Nephron progenitor cell (in vitro differentiated cells): Measurements from ENCODE around the gene ADNP2.

Experiments used
- DNase-seq: peaks from one replicate; pipeline ENCODE4 v3.0.0; 2021
- H3K27ac Mint-ChIP-seq: 2 replicates; pipeline ENCODE4 v1.8.0; 2021; ENCODE audit warnings: mild to moderate bottlenecking, moderate library complexity, mixed read lengths
- H3K27me3 Mint-ChIP-seq: 2 replicates; pipeline ENCODE4 v1.8.0; 2021; ENCODE audit warnings: mild to moderate bottlenecking, low read depth, mixed read lengths; ENCODE audit not compliant: poor library complexity
- H3K36me3 Mint-ChIP-seq: 2 replicates; pipeline ENCODE4 v1.8.0; 2021; ENCODE audit warnings: low read depth, mixed read lengths
- H3K4me1 Mint-ChIP-seq: 2 replicates; pipeline ENCODE4 v1.8.0; 2021; ENCODE audit warnings: mixed read lengths
- H3K4me3 Mint-ChIP-seq: 2 replicates; pipeline ENCODE4 v1.8.0; 2021; ENCODE audit warnings: mild to moderate bottlenecking, moderate library complexity, mixed read lengths
- H3K9me3 Mint-ChIP-seq: 2 replicates; pipeline ENCODE4 v1.8.0; 2021; ENCODE audit warnings: mild to moderate bottlenecking, moderate library complexity, mixed read lengths
- TF ChIP-seq, protein P1 (sequence below): fragments of 200-600 bp; sonication (generic); IDR thresholded peaks from 2 replicates; pipeline ENCODE4 v1.5.0; 2021; ENCODE audit warnings: antibody characterized with exemption

The ADNP2 gene

DNA sequence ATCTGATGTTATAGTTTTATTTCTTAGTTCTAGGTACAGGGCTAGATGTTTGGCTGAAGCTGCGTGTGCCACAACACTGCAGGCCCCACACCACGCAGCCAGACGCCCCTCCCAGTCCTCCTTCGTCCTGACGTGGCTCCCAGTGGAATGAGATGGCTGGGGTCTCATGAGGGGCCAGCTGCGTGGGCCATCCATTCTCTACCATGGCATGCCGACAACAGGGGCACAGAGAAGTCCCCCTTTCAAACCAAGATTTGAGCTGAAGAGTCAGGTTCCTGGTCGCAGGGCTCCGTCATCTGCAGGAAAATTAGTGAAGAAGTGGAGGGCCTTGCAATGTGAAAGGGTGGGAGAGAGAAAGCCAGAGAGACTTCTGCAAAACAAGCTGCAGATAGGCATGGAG is 73.8 kb downstream of the ADNP2 start:
- no peaks in the 10 kb centered on the region for H3K9me3 Mint-ChIP-seq
- peaks cover 15% of the 10 kb centered on the region for H3K4me1 Mint-ChIP-seq
- no peak overlapping the region for H3K4me3 Mint-ChIP-seq
- TF ChIP-seq, protein P1, sequence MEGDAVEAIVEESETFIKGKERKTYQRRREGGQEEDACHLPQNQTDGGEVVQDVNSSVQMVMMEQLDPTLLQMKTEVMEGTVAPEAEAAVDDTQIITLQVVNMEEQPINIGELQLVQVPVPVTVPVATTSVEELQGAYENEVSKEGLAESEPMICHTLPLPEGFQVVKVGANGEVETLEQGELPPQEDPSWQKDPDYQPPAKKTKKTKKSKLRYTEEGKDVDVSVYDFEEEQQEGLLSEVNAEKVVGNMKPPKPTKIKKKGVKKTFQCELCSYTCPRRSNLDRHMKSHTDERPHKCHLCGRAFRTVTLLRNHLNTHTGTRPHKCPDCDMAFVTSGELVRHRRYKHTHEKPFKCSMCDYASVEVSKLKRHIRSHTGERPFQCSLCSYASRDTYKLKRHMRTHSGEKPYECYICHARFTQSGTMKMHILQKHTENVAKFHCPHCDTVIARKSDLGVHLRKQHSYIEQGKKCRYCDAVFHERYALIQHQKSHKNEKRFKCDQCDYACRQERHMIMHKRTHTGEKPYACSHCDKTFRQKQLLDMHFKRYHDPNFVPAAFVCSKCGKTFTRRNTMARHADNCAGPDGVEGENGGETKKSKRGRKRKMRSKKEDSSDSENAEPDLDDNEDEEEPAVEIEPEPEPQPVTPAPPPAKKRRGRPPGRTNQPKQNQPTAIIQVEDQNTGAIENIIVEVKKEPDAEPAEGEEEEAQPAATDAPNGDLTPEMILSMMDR: no peak
- peaks cover 2% of the 10 kb centered on the region for H3K27me3 Mint-ChIP-seq
- DNase-seq: no peak
- peaks cover under 1% of the 10 kb centered on the region for H3K36me3 Mint-ChIP-seq
- no peak overlapping the region for H3K27ac Mint-ChIP-seq

DNA sequence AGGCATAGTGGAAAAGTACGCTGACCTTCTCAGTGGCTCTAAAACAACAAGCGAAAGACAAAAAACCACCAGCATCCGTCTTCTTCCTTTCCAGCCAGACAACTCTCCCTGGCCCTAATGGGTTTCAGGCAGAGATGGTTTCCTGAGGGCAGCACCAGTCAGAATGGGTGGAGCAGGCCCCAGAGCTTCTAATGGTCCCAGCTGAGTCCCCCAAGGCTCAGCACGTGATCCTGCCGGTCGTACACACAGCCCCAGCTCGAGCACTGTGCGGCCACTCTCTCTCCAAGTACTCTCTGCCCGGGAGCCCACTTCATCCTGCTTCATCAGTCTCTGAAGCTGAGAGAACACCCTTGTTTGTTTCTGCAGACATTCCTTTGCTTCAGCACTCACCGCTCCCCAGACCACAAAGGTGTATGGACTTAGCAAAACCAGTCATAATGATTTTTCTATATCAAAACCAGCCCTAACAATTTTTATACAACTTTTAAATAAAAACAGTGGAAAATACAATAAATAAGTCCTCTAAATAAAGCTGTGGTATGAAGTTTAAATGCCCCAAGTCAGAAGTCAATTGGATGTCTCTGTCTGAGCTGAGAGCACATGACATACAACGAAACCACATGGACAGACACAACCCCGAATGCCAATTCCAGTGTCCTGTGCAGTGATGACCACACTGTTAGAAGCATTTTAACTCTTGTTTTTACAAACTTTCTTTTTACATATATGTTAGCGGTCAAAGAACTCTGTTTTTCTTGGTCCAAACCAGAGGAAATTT is 74.4 kb downstream of the ADNP2 start:
- Mint-ChIP-seq H3K4me3 (no peak overlapping the region), H3K9me3 (no peaks in the 10 kb centered on the region), H3K27me3 (peaks cover 2% of the 10 kb centered on the region), H3K4me1 (peaks cover 15% of the 10 kb centered on the region), H3K27ac (no peak overlapping the region), H3K36me3 (peaks cover 7% of the 10 kb centered on the region)
- DNase-seq: no peak
- TF ChIP-seq, protein P1: no peak

DNA sequence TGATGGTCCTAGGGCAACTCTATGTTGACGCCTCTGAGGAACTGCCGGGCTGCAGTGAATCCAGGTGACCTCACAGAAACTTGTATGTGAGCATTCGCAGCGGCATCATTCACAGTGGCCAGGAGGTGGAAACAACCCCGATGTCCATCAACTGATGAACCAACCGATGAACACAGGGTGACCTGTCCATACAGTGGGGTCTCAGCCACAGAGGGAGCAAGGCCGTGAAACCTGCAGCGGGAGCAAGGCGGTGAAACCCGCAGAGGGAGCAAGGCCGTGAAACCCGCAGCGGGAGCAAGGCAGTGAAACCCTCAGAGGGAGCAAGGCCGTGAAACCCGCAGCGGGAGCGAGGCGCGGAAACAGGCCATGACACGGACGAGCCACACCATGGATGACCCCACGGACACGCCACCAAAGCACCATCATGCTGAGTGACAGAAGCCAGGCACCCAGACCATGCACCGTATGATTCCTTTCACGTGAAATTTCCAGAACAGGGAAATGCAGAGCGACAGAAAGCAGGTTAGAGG is 75.2 kb downstream of the ADNP2 start:
- Mint-ChIP-seq H3K9me3 (no peaks in the 10 kb centered on the region), H3K4me1 (peaks cover 15% of the 10 kb centered on the region), H3K36me3 (peaks cover 15% of the 10 kb centered on the region), H3K27me3 (peaks cover 2% of the 10 kb centered on the region), H3K27ac (peak overlapping the region; percentile 61), H3K4me3 (no peak overlapping the region)
- no peak for DNase-seq
- TF ChIP-seq, protein P1: no peak

DNA sequence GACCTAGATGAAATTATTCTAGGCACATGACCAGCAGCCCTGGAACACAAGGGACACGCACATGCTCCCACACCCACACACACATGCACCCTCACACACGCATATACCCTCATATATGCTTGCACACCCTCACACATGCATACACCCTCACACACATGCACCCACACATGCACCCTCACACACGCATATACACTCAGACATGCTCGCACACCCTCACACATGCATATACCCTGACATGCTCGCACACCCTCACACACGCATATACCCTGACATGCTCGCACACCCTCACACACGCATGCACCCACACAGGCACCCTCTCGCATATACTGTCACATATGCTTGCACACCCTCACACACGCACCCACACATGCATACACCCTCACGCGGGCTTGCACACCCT is 76.5 kb downstream of the ADNP2 start:
- Mint-ChIP-seq H3K4me3 (no peak overlapping the region), H3K4me1 (peaks cover 17% of the 10 kb centered on the region), H3K27ac (no peak overlapping the region), H3K36me3 (peaks cover 23% of the 10 kb centered on the region), H3K9me3 (no peaks in the 10 kb centered on the region), H3K27me3 (peaks cover 2% of the 10 kb centered on the region)
- no peak for DNase-seq
- TF ChIP-seq, protein P1: no peak

DNA sequence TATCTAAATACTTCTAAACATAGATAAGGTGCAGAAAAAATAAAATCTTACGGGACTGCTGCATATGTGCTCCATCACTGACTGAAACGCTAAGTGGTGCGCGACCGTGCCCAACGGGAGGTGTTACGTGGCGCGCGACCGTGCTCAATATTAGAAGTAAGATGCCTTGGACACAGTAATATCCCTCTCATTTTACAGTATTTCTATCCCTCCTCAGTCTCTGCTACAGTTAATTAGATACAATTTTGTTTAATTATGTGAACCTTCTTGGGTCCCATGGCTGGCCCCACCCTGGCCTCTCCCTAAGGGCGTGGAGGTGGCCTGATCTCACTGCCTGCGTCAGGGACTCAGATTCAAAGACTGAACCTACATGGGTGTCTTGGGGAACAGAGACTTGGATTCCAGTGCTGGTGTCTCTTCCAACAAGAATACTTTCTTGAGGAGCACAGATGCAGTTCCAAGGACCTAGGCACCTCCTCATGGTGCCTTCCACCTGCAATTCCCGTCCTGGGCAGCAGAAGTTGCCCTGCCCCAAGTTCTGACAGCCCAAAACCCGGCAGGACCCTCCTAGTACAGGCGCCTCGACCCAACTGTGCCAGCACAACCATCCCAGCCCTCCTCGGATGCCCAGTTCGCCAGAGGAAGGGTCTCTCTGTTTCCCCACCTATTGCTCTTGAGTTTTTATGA is 79.0 kb downstream of the ADNP2 start:
- H3K27me3 Mint-ChIP-seq: peaks cover 2% of the 10 kb centered on the region
- no peaks in the 10 kb centered on the region for H3K9me3 Mint-ChIP-seq
- H3K36me3 Mint-ChIP-seq: peaks cover 26% of the 10 kb centered on the region
- H3K27ac Mint-ChIP-seq: no peak overlapping the region
- no peak overlapping the region for H3K4me3 Mint-ChIP-seq
- DNase-seq: no peak
- TF ChIP-seq, protein P1: no peak
- H3K4me1 Mint-ChIP-seq: peaks cover 23% of the 10 kb centered on the region
